GM10847 (cell line): ENCODE results near the gene ARHGAP22.

Experiments used
- POLR2A ChIP-seq: IDR thresholded peaks from 2 replicates; pipeline ENCODE4 v1.6.1; 2011; ENCODE audit not compliant: insufficient read length; ENCODE audit errors: extremely low read depth

Gene ARHGAP22

DNA sequence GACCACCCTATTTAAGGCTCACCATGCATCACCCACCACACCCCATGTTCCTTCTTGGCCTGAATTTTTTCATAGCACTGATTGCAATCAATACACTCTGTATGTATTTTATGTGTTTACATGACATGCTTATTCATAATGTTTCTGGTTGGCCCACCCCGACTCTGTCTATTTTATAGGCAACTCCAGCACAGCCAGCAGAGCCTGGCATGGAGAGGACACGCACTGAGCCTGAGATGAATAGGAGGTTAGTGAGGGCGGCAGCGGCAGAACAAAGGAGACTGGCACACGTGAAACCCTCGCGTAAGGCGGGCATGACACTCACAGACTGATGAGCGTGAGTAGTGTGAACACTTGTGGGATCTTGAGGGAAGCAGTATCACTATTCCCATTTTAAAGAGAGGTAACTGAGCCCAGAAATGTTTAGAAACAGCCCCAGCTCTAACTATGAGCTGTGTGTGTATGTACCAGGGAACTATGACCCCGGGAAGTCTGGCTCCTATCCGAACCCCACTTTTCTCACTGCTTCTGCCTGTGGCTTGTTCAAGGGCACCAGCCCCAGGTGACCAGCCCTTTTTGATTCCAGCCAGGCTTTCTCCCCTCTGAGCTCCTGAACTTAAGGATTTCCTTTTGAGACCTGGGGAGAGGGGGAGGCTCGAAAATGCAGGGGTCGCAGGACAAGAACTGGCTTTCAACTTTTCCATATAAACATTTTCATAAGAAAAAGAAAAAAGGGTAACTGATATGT lies 113.3 kb downstream of the ARHGAP22 start:
- no peak for TF ChIP-seq POLR2A

DNA sequence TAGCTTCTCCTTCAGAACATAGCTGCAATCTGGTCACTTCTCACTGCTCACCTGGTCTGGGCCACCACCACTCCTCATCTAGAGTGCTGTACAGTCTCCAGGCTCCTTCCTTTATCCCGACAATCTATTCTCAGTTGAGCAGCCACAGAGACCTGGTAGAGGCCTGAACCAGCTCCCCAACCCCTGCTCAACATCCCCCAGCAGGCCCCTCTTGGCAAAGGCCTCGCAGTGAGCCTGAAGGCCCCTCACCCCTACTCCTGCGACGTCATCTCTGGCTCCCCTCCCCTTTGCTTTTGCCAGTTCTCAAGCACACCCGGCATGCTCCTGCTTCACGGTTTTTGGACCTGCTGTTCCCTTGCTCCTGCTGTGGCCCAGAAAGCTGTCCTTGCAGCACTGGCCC lies 113.9 kb downstream of the ARHGAP22 start:
- no peak for TF ChIP-seq POLR2A

GRCh38 chr10:48490571-48490940 lies 114.3 kb downstream of the ARHGAP22 start:
- TF ChIP-seq POLR2A: no peak

DNA sequence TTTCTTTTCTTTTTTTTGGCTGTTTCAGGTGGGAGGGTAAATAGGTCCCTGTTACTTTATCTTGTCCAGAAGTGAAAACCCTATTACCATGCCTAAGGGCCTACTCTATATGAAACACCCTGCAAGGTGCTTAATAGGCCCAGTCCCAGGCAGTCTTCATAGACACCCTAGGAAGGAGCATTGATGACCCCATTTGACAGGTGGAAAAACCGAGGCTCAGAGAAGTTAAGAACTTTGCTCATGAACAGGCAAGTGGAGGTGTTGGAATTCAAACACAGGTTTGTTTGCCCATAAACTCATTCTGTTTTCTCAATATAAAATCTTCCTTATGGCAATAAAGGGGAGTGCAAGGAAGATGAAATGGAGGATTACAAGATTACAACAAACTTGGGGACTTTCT lies 115.8 kb downstream of the ARHGAP22 start:
- no peak for TF ChIP-seq POLR2A

DNA sequence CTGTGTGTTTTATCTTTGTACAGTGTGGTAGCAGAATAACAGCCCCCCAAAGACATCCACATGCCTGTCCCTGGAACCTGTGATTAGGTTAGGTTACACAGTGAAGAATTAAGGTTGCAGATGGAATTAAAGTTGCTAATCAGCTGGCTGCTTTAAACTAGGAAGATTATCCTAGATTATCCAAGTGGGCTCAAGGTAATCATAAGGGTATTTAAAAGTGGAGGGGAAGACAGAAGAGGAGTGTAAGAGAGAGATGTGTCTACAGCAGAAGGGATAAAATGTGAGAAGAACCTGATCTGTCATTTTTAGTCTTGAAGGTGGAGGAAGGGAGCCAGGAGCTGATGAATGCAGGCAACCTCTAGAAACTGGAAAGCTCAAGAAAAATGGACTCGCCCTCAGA lies 117.6 kb downstream of the ARHGAP22 start:
- TF ChIP-seq POLR2A: no peak

DNA sequence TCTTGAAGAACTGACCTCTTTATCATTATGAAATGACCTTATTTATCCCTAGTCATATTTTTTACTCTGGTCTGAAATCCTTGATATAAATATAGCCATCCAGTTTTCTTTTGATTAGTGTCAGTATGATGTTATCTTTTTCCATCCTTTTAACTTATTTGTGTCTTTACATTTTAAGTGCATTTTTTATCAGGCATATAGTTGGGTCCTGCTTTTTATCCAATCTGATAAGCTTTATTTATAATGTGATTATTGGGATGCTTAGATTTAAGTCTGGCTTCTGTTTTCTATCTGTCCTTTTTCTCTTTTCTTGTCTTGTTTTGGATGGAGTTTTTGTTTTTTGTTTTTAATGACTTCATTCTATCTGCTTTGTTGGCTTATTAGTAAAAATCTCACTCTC lies 119.2 kb downstream of the ARHGAP22 start:
- no peak for TF ChIP-seq POLR2A

DNA sequence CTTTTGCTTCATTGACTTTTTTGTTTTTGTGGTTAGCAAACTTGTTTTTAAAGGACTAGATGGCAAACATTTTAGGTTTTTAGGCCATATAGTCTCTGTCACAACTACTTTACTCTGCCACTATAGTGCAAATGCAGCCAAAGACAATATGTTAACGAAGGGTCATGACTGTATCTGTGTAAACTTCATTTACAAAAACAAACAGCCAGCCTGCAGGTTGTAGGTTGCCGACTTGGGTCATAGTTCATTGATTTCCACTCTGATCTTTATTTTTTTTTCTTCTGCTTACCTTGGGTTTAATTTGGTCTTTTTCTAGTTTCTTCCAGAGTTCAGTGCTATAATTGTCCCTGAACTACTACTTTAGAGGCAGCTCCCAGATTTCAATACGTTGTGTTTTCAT lies 120.0 kb downstream of the ARHGAP22 start:
- no peak for TF ChIP-seq POLR2A

GRCh38 chr10:48482207-48482606 lies 122.7 kb downstream of the ARHGAP22 start:
- TF ChIP-seq POLR2A: no peak

- no peak for TF ChIP-seq POLR2A
Observed at GRCh38 chr10:48481385-48481784, 123.5 kb downstream of the ARHGAP22 start.

DNA sequence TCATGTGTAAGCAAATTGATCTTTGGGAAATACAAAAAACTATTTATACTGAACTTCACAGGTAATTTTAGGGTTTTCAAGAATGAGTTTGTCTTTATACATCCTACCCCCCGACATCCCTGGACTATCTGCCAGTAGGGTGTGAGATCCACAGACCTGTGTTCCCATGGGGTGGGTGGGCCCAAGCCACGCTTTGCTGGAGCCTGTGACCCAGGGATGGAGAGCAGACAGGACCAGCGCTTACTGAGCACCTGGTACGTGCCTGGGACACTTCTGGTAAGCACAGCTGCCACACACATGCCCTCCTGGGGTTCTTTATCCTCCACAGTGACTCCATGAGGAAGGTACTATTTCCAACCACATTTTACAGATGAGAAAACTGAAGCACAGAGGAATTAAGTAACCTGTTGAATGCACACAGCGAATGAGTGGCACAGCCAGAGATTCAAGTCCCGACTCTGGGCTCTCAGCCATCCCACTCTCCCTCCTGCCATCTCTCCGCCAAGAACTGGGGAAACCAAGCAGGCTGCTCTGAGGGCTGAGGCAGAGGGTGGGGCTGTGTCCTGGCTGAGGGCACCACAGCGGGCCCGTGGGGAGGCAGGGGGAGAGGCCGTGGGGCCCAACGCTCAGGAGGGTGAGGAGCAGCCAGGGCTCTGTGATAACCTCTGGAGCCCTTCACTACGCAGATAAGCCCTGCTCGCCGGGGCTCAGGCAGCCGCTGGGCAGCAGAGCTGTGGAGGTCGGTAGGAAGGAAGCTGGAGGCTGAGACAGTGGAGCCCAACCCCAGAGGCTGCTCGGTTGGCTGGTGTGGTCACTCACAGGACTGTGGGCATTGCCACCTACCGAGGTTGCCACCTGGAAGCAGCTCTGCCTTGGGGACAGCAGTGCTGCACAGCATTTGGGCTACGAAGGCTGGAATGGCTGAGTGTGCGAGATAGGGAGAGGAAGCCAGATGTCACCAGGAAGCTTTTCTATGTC lies 124.2 kb downstream of the ARHGAP22 start:
- no peak for TF ChIP-seq POLR2A

DNA sequence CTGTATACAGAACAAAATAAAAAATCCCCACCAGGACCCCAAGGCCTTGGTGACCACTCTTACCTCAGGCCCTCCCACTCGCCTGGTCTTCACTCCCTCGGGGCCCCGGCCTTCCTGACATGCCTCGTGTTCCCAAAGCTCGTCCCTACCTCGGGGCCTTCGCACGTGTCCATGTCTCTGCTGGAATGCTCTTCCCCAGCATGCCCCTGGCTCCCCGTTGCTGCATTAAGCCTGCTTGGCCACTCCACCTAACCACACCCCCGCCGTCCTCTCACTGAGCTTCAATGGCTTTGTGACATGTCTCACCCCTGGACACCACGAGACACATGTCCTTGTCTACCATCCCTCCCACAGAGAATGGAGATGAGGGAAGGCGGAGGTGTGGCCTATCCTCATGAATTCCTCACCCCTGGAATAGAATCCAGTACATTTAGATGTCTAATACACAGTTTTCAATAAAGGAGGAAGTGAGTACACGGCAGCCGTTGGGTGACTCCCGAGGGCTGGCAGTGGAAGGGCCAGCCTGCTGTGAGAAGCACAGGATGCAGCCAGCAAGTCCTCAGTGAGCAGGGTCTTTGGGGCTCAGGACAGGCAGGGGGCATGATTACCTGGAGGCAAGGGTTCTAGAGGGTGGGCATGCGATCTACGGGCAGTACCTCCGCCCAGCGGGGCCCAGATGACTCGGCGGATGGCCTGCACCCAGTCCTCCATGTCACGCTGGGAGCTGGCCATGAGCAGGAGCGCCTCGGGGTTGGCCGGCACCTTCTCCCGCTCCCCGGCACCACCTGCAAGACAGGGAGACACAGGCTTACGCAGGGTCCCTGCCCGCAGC lies 125.7 kb downstream of the ARHGAP22 start:
- TF ChIP-seq POLR2A: no peak

GRCh38 chr10:48478469-48478868 lies 126.4 kb downstream of the ARHGAP22 start:
- no peak for TF ChIP-seq POLR2A

DNA sequence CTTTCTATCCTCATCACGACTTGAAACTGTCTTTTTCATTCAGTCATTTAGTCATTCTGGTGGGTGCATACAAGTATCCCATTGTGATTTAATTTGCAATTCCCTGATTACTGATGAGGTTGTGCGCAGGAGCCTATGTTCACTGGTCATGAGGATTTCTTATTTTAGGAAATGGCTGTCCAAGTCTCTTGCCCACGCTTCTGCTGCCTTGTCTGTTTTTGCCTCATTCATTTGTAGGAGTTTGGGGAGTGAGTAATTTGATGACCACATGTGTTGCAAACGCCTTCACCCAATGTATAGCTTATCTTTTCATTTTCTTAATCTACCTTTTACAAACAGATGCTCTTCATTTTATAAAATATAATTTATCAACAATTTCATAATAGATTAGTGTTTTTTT lies 127.3 kb downstream of the ARHGAP22 start:
- no peak for TF ChIP-seq POLR2A

DNA sequence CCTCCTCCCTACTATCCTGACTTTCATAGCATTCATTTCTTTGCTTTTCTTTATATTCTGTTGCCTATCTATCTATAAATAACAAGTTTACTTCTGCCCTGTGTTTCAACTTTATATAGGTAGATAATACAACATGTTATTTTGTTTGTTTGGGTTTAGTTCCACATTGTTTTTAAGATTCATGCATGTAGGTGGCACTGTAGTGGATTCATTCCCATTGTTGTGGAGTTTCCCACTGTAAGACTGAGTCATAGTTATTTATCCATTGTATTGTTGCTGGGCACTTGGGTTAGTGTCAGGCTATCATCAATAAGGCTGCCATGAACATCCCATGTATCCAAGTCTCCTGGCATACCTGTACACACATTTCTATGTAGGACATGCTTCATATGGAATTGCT lies 127.7 kb downstream of the ARHGAP22 start:
- no peak for TF ChIP-seq POLR2A

GRCh38 chr10:48476279-48476982 lies 128.4 kb downstream of the ARHGAP22 start:
- no peak for TF ChIP-seq POLR2A
